Kidney (tissue), 2 donors: ENCODE measurements around the gene COQ6. TPM values are rescaled to one million over a fixed set of nuclear protein-coding genes. Genes with fewer than 3 reads are reported as not detected.

Experiments
- polyA plus RNA-seq: library from polyadenylated mRNA; stranded (reverse); fragments of 350-450 nt; fragmentation: Illumina TruSeq; extraction: RNeasy Lipid Tissue Mini Kit (QIAGEN cat#74804); gene quantifications from one replicate; pipeline ENCODE4 v1.2.3, GENCODE V29; 2014; ENCODE audit warnings: low read depth, low replicate concordance; ENCODE audit not compliant: insufficient read depth
- total RNA-seq: library from RNA; stranded (reverse); fragmentation: NEBNext Ultra II Directional; extraction: Animal tissue kit (Norgen Biotek cat#: 25700); gene quantifications from one replicate; pipeline ENCODE4 v1.2.1, GENCODE V29; 2021
- donor health status: DM: yes; HTN: yes; CAD: no.

Gene COQ6
- total and polyA plus RNA-seq, 2 donors from 2014 or later, result 24.6 to 40.8 TPM

Other genes starting within 250 kb of the COQ6 start
- 53.1 TPM for gene PNMA1, start 235.9 kb upstream of the COQ6 start, total RNA-seq
- 34.6 TPM for gene PNMA1, start 235.9 kb upstream of the COQ6 start, polyA plus RNA-seq
- 20.5 TPM for gene PTGR2, start 98.5 kb upstream of the COQ6 start, total RNA-seq
- 24.4 TPM for gene PTGR2, start 98.5 kb upstream of the COQ6 start, polyA plus RNA-seq
- gene ZNF410, start 63.4 kb upstream of the COQ6 start, total RNA-seq, result 43.2 TPM
- gene ZNF410, start 63.4 kb upstream of the COQ6 start, polyA plus RNA-seq, result 35.8 TPM
- gene FAM161B, start 208 bp upstream of the COQ6 start, total RNA-seq, result 8.2 TPM
- gene FAM161B, start 208 bp upstream of the COQ6 start, polyA plus RNA-seq, result 3.2 TPM
- 24.7 TPM for gene ENTPD5, start 69.0 kb downstream of the COQ6 start, total RNA-seq
- gene ENTPD5, start 69.0 kb downstream of the COQ6 start, polyA plus RNA-seq, result 28.3 TPM
- 14.6 TPM for gene BBOF1, start 69.0 kb downstream of the COQ6 start, total RNA-seq
- 7.6 TPM for gene BBOF1, start 69.0 kb downstream of the COQ6 start, polyA plus RNA-seq
- gene ALDH6A1, start 134.2 kb downstream of the COQ6 start, total RNA-seq, result 34.1 TPM
- gene ALDH6A1, start 134.2 kb downstream of the COQ6 start, polyA plus RNA-seq, result 102 TPM
- 8.5 TPM for gene LIN52, start 134.7 kb downstream of the COQ6 start, total RNA-seq
- 13.3 TPM for gene LIN52, start 134.7 kb downstream of the COQ6 start, polyA plus RNA-seq